ENCODE data around the gene VWA7. TPM values are rescaled to one million over a fixed set of nuclear protein-coding genes. Genes with fewer than 3 reads are reported as not detected.

VWA7 gene
- total RNA-seq, 1 donor from 2014 or later, result 0.74 TPM

- Histone ChIP-seq H3K36me3 (no peaks in the 10 kb centered on the region), H3K9me3 (no peaks in the 10 kb centered on the region), H3K4me3 (no peak overlapping the region), H3K27me3 (no peaks in the 10 kb centered on the region), H3K4me1 (peaks cover 36% of the 10 kb centered on the region), H3K27ac (no peak overlapping the region)
- TF ChIP-seq POLR2A (IDR thresholded peaks at IDR 0.05), result no peak
- TF ChIP-seq, protein P1, sequence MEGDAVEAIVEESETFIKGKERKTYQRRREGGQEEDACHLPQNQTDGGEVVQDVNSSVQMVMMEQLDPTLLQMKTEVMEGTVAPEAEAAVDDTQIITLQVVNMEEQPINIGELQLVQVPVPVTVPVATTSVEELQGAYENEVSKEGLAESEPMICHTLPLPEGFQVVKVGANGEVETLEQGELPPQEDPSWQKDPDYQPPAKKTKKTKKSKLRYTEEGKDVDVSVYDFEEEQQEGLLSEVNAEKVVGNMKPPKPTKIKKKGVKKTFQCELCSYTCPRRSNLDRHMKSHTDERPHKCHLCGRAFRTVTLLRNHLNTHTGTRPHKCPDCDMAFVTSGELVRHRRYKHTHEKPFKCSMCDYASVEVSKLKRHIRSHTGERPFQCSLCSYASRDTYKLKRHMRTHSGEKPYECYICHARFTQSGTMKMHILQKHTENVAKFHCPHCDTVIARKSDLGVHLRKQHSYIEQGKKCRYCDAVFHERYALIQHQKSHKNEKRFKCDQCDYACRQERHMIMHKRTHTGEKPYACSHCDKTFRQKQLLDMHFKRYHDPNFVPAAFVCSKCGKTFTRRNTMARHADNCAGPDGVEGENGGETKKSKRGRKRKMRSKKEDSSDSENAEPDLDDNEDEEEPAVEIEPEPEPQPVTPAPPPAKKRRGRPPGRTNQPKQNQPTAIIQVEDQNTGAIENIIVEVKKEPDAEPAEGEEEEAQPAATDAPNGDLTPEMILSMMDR (IDR thresholded peaks at IDR 0.05), result no peak
- TF ChIP-seq POLR2AphosphoS5 (IDR thresholded peaks at IDR 0.05; ENCODE audit: insufficient read depth in 1 of 2, low read depth in 1 of 2), result no peak
- intact Hi-C loops (cut with DNase I), result no loop called here
- no peak for DNase-seq (ENCODE audit: extremely low spot score in 2 of 2)
These were observed 35.3 kb downstream of the VWA7 start for GRCh38 chr6:31741815-31742214.

DNA sequence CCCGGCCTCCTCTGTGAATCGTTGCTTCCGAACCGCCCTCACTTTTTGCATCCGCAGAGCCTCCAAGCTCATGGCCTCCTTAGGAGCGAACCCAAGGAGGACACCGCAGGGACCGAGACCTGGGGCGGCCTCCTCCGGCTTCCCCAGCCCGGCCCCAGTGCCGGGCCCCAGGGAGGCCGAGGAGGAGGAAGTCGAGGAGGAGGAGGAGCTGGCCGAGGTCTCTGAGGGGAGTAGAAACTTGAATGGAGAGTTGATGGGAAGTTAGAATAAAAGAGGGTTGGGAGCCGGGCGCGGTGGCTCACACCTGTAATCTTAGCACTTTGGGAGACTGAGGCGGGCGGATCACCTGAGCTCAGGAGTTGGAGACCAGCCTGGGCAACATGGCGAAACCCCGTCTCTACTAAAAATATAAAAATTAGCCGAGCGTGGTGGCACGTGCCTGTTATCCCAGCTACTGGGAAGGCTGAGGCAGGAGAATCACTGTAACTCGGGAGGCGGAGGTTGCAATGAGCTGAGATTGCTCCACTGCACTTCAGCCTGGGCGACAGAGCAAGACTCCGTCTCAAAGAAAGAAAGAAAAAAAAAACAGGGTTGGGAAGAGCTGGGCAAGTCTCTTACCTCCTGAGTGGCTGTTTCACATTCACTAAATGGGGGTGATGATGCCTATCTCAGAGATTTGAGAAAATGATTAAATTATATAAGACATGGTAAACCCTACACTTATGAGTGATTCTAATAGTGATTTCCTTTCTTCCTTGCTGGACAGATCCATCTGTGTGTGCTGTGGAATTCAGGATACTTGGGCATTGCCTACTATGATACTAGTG, 36.5 kb downstream of the VWA7 start:
- H3K27me3 ChIP-seq, result no peaks in the 10 kb centered on the region
- no peaks in the 10 kb centered on the region for H3K9me3 ChIP-seq
- H3K27ac ChIP-seq, result peak overlapping the region; percentile 96
- no peak for TF ChIP-seq POLR2A (IDR thresholded peaks at IDR 0.05)
- no peak for TF ChIP-seq POLR2AphosphoS5 (IDR thresholded peaks at IDR 0.05; ENCODE audit: insufficient read depth in 1 of 2, low read depth in 1 of 2)
- TF ChIP-seq, protein P1 (IDR thresholded peaks at IDR 0.05), result no peak
- no peak for DNase-seq (ENCODE audit: extremely low spot score in 2 of 2)
- H3K4me3 ChIP-seq, result peak overlapping the region; percentile 65 to 86
- H3K4me1 ChIP-seq, result peaks cover 40% of the 10 kb centered on the region
- no peaks in the 10 kb centered on the region for H3K36me3 ChIP-seq
- intact Hi-C loops (cut with DNase I), result no loop called here

DNA sequence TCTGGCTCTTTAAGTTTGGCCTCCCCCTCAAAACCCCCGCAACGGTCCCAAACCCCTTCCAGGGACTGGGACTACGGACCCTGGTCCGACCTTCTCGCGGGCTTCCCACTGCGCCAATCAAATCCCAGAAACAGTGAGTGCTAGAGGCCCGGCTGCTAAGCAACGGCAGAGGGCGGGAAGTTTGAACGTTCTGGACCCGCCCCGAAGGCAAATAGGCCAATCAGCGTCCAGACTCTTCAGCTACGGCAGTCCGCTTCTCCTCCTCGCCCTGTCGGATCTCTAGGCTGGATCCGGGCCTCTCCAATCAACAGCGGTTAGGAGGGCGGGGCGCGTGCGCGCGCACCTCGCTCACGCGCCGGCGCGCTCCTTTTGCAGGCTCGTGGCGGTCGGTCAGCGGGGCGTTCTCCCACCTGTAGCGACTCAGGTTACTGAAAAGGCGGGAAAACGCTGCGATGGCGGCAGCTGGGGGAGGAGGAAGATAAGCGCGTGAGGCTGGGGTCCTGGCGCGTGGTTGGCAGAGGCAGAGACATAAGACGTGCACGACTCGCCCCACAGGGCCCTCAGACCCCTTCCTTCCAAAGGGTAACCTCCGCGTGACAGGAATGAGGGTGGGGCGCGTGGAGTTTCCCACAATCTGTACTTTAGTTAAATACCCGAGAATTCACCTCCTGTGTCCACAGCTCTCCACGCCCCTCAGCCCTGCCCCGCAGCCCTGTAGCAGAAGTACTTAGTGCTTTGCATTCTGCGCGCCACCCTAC, 37.3 kb downstream of the VWA7 start, which contains the start of gene MSH5:
Gene MSH5, plus strand, starts transcription at position 367 of the 758 bp plus-strand sequence. CDS start 462 bp downstream, outside the sequence.
- intact Hi-C loops (cut with DNase I), result loop anchor here (5.0 to 10.0 kb wide), 3 partner anchors 55 to 72 kb away; partner anchors contain the start of genes LY6G5C and VARS1
- DNase-seq (ENCODE audit: extremely low spot score in 2 of 2), result peak in 1 of 2 donors; percentile 99
- Histone ChIP-seq H3K9me3 (no peaks in the 10 kb centered on the region), H3K4me1 (peaks cover 43% of the 10 kb centered on the region), H3K4me3 (peak within 1 kb of the TSS; percentile 65 to 86), H3K27me3 (no peaks in the 10 kb centered on the region), H3K36me3 (no peaks in the 10 kb centered on the region), H3K27ac (peak within 1 kb of the TSS; percentile 96)
- TF ChIP-seq POLR2AphosphoS5 (IDR thresholded peaks at IDR 0.05; ENCODE audit: insufficient read depth in 1 of 2, low read depth in 1 of 2) (peak; percentile 93 to 97), POLR2A (IDR thresholded peaks at IDR 0.05) (peak in 1 of 2 donors; percentile 72)
- TF ChIP-seq, protein P1 (IDR thresholded peaks at IDR 0.05), result no peak

- Histone ChIP-seq H3K27ac (peak overlapping the region; percentile 96), H3K9me3 (no peaks in the 10 kb centered on the region), H3K27me3 (no peaks in the 10 kb centered on the region), H3K4me3 (no peak overlapping the region), H3K36me3 (peaks cover 0 to 10% of the 10 kb centered on the region in 2 donors), H3K4me1 (peaks cover 58% of the 10 kb centered on the region)
- DNase-seq (ENCODE audit: extremely low spot score in 2 of 2), result no peak
- intact Hi-C loops (cut with DNase I), result loop anchor here (5.0 to 10.0 kb wide), 3 partner anchors 53 to 74 kb away; partner anchors contain the start of genes LY6G5C and VARS1
- peak in 1 of 2 donors; percentile 25 for TF ChIP-seq POLR2AphosphoS5 (IDR thresholded peaks at IDR 0.05; ENCODE audit: insufficient read depth in 1 of 2, low read depth in 1 of 2)
- TF ChIP-seq, protein P1 (IDR thresholded peaks at IDR 0.05), result no peak
These were observed 38.8 kb downstream of the VWA7 start for GRCh38 chr6:31737991-31738979.
